Stimulated activated CD8-positive, alpha-beta memory T cell treated with anti-CD3 and anti-CD28 coated beads, Interleukin-15, amount 100 ng/mL, for 24 hours (primary cell): ENCODE measurements around the gene VEPH1.

Experiments used
- DNase-seq: peaks from one replicate; pipeline ENCODE4 v3.0.0-alpha.2; 2020; ENCODE audit warnings: low read depth

VEPH1 gene

GRCh38 chr3:157523814-157524213 is 20.6 kb upstream of the VEPH1 start:
- DNase-seq, result no peak

DNA sequence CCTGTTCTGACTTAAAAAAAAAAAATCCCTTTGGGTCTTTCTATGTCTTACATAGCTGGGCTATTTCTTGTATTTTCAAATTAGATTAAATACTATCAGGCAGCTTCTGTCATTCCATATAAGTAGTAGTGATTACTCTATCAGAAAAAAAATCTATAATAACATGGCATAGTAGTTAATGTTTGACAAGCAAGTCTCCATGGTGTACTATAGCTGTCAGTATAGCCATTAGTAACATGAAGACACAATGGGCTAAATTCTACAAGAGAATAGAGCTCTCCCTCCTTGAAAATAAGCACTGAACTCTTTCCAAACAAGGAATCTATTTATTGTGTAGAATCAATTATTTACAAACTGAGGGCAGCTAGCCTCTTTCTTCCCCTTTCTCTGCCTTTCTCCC is 19.4 kb upstream of the VEPH1 start:
- DNase-seq, result no peak

DNA sequence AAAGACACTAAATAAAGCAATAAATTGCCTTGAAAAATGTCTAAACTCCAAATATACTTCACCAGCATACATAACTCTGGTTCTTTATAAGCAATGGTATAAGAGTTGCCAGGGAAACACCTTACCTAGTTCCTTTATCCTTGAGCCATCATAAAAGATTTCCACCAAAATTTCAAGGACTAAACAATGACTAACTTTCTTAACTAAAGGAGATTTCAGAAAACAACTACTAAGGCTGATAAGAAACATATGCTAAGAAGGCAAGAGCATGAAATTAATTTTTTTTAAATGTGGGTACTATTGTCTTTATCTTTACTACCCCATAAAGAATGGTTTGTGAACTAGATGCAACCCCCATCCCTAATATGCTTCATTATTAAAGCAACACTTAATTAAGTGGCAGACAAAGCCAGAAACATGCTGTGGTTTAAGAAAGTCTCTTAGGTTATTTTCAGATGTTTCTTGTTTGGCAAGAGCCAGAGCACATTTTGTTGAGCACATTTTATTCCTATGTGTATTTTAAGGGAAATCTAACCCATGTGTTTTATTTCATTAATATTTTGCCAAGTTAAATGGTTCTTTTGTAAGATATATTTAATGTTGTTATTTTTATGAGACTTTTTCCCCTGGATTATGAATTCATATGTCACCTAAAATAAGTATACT is 17.4 kb upstream of the VEPH1 start:
- no peak for DNase-seq

GRCh38 chr3:157518881-157519280 is 15.7 kb upstream of the VEPH1 start:
- DNase-seq, result no peak

DNA sequence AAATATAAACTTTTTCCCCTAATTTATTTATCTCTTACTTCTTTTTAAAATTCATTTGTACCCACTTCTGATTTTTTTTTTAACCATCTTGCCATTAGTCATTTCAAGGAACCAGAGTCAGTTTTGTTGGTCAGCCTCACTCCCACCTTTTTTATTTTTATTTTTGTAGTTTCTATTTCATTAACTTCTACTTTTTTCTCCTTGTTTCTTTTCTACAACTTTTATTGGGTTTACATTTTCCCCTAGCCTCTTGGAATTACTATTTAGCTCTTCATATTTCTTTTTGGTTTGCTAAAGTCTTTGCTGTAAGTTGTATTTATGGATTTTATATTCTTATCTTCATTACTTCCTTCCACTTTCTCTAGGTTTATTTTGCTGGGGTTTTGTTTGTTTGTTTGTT is 13.7 kb upstream of the VEPH1 start:
- no peak for DNase-seq

- DNase-seq, result no peak
Observed at GRCh38 chr3:157515398-157515797, 12.2 kb upstream of the VEPH1 start.

- no peak for DNase-seq
Observed at GRCh38 chr3:157514371-157514895, 11.2 kb upstream of the VEPH1 start.

GRCh38 chr3:157513585-157513984 is 10.4 kb upstream of the VEPH1 start:
- DNase-seq, result no peak

GRCh38 chr3:157512534-157512933 is 9.3 kb upstream of the VEPH1 start:
- no peak for DNase-seq

DNA sequence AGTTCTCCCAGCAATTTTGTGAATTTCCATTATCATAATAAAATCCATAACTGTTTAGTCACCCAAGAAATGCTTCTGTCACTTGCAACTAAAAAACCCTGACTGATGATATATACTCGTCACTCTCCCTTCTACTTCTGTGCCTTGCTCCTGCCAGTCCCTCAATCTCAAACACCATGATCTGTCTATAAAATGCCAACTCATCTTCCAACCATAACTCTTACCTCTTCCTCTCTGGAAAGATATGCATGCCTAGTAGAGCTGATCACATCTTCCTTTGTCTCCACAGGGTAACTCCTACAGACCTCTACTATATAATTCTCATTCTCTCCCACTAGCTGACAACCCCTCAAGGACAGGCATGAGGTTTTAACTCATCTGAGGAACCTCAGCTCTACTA is 5.2 kb upstream of the VEPH1 start:
- DNase-seq, result no peak

DNA sequence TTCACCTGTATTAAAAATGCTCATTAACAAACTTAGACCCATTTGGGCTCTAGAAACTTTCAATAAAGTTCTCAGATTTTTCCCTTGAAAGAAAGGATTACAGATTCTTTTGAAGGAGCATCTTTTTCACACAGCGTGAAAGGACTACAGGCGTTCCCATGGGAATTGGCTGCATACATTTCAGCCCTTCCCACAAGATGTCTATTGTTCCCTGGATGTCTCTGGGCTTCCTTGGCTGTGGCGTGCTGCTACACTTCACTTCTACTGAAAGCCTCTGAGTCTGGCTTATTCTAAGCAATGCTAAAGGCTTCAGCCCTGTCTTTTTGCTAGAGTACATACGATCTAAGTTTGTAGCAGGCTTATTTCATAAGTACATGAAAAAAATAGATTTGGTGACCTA is 1.4 kb downstream of the VEPH1 start:
- DNase-seq, result no peak

DNA sequence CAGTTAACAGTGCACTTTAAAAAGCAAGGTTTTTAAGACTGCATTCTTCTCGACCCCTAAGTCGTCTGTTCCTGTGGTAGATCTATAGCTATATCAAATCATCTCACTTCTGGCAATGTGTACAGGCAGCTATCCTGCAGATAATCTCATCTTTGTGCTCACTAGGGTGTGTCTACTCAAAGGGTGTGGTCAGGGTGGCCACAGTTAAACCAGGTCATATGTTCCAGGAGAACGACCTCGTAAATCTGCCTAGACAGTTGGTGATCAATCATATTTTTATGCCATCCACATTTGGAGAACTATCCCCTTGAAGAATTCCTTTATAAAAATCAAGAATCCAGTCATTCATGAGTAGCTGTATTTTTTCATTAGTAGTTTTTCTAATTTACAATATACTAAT is 3.0 kb downstream of the VEPH1 start:
- no peak for DNase-seq

GRCh38 chr3:157499342-157499963 is 3.8 kb downstream of the VEPH1 start:
- DNase-seq, result no peak

DNA sequence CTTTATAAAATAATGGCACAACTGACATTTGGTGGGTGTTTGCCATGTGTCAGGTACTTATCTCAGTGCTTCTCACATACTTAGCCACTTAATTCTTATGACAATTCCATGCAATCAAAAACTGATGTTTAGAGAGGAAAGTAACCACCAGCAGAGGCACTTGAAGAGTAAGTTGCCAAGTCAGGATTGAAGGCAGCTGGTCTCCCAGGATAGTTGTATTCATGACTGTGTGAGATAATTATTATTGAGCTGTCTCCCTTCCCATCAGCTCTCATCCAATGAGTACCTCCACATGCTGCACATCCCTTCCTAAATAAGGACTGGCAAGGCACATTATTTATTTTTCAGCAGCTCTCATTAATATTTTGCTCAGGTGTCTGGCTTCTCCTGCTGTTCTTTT is 4.8 kb downstream of the VEPH1 start:
- no peak for DNase-seq

- DNase-seq, result no peak
Observed at GRCh38 chr3:157495846-157496245, 7.4 kb downstream of the VEPH1 start.

GRCh38 chr3:157494581-157495281 is 8.5 kb downstream of the VEPH1 start:
- DNase-seq, result no peak

- DNase-seq, result no peak
Observed at GRCh38 chr3:157493627-157494550, 9.3 kb downstream of the VEPH1 start.

GRCh38 chr3:157491136-157491535 is 12.1 kb downstream of the VEPH1 start:
- DNase-seq, result no peak

DNA sequence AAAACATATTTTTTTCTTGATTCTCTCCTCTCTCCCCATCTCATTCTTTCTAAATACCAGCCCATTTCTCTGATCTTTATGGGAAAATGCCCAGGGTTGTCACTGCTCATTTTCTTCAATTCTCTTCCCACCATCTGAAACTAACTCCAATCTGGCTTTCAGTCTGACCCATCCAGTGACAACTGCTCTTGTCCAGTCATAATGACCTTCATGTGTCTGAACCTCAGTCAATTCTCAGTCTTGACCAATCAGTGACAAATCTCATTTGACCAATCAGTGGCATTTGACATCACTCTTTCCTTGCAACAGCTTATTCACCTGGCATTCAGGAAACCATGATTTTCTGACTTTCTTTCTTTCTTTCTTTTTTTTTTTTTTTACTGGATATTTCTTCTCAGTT is 15.1 kb downstream of the VEPH1 start:
- DNase-seq, result no peak

DNA sequence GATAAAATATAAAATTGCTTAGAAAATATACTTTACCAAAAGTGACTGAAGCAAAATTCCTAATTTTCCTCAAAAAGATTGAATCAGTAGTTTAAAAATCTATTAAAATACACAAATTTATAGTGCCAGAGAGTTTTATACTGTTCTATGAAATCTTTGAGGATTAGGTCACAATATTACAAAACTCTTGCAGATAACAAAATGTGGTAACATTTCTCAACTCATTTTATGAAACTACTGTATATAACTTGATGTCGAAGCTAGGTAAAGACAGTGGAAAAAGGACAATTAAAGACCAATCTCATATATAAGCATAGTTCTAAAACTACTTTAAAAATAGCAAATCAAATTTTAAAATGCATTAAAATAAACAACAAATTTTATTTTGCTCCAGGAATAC is 15.9 kb downstream of the VEPH1 start:
- DNase-seq, result no peak

DNA sequence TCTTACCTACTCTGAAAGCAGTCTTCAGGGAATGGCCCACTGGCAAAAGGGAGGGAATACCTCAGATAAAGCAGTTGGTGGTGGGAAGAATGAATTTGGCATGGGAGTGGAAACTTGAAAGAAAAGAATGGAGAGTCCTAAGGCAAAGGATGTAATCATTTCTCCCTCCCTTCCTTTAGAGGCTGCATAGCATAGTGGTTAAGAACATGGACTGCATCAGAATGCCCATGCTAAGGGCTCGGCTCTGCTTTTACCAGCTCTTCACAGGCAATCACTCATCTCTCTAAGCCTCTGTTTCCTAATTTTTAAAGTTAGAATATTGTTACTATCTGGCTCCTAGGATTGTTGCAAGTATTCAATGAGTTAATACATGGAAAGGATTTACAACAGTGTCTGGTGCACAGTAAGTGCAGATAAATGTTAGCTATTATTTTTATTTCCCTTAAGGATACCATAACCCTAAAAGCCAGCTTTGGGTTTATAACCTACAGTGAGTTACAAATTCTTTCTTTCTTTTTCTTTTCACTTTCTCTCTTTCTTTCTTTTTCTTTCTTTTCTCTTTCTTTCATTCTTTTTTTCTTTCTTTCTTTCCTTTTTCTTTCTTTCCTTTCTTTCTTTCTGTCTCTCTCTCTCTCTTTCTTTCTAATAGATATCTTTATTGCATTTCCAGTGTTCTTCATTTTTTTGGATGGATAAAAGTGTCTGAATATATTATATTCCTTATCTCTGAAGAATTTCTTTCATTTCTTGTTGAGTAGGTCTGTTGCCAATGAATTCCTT is 23.6 kb downstream of the VEPH1 start:
- DNase-seq, result no peak
